HG02759 (cell line): ENCODE results near the gene PEPD.

Experiments used
- ATAC-seq: cut with Tn5 transposase; IDR thresholded peaks from one replicate; pipeline ENCODE4 v1.9.1; 2021; ENCODE audit warnings: mild to moderate bottlenecking, moderate library complexity; ENCODE audit not compliant: unreplicated experiment

The PEPD gene

DNA sequence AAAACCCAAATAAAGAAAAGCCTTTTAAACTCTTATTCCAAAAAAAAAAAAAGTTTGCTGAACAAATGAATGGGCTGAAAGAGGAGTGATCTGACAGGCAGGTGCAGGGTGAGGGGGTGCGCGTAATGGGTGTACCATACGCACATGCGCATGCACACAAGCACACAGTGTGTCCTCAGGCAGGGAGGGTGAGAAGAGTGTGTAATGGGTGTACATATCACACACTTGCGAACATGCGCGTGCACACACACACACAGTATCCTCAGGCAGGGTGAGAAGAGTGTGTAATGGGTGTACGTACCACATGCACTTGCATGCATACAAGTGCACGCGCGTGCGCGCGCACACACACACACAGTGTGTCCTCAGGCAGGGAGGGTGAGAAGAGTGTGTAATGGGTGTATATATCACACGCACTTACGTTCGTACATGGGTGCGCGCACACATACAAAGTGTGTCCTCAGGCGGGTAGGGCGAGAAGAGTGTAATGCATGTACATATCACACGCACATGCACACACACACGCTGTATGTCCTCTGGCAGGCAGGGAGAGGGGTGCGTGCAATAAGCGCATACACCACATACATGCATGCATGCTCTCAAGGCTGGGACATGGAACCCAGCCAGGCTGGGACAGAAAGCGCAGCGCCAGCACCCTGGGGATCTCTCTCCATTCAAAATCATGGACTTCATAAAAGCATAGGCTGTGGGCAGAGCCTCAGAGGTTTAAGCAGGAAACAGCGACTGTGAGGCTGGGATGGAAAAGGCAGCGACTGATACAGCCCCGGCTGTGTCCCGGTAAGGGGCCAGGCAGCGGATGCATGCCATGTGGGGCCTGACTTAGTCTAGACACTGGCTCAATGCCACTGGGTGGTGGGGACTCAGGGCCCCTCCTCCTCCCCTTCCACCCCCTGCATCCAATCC, 77.7 kb downstream of the PEPD start:
- no peak for ATAC-seq

DNA sequence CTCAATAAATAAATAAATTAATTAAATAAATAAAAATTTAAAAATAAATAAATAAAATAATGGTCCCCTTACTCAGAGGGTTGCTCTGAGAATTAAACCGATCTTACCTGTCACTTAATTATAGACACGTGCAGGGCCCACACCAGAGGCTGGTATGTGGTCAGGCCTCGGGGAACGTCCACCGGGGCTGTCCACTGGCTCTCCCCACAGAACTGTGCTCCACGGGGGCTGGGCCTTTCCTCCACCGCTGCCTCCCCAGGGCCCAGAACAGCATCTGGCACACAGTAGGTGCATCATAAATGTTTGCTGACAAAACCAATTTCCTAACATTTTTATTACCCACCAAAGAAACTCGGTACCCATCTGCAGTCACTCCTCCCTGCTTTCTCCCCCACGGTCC, 78.9 kb downstream of the PEPD start:
- ATAC-seq: no peak

DNA sequence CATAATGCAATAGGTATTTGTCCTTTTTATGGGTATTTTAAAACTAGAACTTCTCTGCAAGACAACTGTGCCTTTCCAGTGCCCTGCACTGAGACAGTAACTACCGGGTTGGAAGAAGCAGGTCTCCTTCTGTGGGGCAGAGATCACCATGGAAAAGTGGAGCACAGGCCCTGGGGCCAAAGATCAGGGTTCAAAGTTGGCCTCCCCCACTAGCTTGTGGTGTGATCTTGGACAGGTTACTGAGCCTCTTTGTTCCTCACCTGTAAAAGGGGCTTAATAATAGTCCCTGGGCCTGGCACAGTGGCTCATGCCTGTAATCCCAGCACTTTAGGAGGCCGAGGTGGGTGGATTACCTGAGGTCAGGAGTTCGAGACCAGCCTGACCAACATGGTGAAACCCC, 79.8 kb downstream of the PEPD start:
- no peak for ATAC-seq

DNA sequence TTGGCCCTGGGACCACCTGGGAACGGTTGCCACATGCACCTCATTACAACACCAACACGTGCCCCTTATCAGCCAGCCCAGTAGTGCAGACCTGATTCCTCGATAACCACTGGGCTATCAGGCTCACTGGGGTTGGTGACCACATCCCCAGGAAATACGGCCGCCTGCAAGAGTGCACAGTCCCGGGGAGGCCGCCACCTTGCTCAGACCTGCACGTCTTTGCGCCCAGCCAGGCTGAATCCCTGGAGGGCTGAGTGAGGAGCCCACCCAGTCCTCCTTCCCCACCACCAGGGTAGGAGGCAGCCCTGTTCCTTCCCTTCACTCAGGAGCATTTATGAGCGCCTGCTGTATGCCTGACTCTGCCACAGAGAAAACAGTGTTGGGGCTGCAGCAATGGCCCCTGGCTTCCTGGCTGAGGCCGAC, 80.3 kb downstream of the PEPD start:
- ATAC-seq: no peak

DNA sequence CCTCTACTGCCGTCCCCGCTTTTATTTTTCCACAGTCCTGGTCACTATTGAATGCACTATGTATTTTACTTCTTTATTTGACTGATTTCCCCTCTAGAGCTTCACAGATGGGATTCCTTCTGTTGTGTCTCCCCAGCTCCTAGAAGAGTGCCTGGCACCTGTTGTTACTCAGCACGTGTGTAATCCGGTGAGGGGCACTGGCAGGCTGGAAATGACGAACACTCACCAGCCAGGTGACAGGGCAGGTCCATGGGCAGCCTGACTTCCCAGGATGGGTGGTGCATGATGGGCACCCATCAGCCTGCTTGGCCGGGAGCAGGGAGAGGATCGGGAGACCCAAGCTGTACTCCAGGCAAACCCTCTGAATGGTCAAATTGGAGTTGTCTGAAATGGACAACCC, 80.9 kb downstream of the PEPD start:
- no peak for ATAC-seq

DNA sequence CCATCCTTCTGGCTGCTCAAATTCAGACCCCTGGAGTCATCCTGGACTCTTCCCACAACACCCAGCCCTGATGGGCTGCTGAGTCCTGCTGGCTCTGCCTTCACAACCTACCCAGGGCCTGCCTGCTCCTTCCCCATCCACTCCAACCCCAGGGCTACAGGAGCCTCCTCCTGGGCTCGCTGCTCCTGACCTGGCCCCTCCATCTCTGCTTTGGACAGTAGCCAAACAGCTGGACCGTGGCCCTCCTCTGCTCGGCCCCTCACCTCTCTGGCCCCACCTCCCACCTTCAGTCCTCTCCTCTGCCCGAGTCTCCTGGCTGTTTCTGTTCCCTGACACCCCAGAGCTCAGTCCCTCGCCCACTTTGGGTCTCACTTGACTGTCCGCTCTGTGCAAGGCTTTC, 81.3 kb downstream of the PEPD start:
- ATAC-seq: no peak

DNA sequence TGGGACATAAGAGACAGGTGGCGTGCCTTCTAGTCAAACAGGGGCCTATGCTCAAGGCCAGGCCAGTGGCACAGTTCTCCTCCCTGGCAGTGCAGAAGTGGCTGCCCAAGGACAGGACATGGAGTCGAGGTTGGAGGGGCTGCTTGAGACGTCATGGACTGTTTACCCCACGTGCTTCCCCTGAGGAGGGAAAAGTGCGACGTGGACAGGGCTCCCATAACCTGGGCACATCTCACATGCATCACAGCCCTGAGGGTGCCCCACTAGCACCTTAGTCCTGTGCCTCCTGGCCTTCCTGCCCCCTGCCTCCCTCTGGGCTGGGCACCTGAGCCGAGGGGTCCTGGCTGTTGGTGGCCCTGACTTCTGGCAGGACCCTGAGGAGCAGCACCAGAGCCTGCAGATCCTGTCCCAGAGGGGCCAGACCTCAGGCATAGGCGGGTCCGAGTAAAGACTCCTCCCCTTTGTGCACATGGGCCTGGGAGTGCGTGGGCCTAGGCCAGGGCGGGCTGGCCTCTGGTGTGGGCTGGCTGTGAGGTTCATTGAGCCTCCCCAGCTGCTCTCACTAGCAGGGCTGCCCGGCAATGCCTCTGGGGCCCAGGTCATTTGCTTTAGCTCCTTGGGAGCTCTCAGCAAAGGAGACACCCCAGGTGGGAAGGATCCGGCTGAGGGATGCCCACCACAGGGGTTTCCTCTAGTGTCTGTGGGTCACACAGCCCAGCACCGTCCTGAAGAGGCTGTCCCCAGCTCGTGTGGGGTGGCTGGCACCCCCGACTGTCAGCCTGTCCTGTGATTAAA, 82.4 kb downstream of the PEPD start:
- ATAC-seq: no peak

DNA sequence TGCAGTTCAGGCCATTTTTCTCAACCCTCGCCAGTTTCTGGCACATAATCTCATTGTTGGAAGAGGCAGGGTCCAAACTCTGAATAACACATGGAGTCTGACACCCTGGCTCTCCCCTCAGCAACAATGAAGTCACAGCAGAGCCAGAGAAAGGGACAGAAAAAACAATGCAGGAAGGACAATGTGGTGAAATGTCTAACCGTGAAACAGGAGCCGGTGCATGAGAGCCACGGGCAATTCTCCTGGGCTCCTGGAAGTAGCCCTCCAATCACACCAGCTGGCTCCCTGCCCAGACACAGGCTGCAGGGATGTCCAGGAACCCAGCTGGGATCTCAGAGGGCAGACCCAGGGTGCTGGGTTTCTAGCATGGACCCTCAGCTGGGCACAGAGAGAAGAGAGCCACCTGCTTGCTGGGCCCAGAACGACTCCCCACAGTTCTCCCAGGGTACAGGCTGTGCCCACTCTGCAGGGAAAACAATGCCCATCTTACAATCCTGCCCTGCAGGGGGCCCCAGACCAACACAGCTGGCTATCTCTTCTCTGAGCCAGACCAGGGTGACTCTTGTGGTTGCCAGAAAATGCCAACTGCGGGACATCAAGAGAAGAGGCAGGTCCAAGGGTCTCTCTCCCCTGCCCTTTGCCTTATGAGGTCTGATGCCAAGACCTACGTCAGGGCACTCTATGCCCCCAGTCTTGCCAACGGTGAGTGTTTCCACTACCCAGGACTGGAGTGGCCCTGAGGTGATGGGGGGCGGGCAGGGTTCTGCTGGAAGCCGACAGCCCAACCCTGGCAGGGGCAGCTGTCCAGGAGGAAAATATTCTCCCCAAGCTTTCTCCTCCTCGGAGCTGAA, 83.5 kb downstream of the PEPD start:
- no peak for ATAC-seq

DNA sequence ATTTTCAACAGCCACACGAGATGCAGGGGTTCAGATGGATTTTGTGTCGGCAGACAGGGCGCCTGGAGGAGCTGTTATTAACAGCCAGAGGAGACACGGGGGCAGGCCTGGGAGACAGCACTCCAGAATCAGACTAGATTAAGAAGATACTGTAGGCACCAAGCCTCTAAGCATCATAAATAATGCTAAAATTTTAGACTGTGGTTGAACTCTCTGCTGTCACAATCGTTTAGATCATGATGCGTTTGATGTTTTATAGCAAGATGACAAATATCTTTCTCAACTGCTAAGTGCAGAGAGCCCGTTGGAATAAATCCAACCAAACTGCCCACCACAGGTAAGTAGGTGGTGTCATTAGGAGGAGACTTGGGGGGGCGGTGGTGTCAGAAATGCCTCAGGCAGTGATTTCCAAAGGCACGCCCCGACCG, 84.2 kb downstream of the PEPD start:
- no peak for ATAC-seq

DNA sequence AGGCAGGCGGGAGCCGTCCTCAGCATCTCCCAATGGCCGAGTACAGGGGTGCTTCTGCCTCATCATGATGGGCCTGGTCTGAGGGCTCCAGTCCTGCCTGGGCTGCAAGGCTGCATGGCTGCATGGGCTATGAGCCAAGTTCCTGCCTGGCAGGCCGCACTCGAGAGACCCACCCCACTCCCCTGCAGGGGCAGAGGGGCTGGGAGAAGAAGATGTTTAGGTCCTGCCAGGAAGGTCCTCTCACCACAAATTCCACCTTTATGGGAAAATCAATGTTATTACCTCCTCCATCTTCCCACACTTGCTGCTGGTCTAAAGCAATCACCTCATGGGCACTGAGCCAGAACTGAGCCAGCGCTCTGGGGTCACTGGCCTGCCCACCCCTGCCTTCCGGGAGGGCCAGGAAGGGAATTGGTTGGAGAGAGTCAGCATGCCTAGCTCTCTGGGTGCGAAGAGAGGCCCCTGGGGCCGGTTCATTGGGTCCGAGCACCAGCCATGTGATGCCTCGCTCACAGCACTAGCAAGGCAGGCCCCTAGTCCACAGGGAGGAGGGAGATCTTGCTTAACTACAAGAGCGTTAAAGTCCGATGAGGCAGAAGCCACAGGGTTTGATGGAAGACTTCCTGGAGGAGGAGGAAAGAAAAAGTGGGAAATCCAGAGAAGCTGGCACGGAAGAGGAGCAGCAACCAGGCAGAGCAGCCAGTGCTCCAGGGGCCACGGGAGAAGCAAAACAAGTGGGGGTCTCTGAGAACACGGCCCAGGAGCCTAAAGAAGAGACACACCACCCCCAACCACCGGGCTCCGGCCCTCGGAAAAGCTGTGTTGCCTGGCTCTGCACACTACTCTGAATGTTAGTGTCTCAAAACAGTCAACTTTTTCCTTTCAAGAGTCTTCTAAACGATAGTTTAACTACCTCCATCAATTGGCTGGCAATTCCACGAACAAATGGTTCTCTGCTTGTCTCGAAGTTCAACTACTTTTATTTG, 84.9 kb downstream of the PEPD start:
- no peak for ATAC-seq

DNA sequence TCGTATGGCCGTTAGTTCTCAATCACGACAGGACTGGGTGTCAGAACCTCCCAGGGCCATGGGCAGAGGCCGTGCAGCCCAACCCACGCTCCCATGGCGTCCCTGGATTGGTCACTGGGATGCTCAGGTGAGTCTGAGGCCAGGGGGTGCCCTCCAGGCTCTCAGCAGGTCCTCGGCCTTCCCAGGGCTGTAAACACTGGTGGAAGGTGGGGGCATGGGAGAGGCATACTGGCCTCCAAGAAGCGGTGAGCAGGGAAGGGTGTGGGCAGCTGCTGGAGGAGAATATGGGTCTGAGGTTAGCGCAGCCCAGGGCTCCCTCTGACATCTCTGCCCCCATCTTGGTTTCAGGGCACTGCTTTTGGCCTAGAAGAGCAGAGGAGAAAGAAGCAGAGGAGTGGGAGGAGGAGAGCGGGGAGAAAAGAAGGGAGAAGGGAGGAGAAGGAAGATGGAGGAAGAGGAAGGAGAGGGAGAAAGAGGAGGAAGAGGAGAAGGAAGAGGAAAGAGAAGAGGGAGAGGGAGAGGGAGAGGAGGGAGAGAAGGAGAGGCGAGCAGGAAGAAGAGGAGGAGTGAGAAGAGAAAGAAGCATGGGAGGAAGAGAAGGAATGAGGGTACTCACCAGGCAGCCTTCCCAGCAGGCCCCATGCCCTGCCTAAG, 85.8 kb downstream of the PEPD start:
- ATAC-seq: no peak

DNA sequence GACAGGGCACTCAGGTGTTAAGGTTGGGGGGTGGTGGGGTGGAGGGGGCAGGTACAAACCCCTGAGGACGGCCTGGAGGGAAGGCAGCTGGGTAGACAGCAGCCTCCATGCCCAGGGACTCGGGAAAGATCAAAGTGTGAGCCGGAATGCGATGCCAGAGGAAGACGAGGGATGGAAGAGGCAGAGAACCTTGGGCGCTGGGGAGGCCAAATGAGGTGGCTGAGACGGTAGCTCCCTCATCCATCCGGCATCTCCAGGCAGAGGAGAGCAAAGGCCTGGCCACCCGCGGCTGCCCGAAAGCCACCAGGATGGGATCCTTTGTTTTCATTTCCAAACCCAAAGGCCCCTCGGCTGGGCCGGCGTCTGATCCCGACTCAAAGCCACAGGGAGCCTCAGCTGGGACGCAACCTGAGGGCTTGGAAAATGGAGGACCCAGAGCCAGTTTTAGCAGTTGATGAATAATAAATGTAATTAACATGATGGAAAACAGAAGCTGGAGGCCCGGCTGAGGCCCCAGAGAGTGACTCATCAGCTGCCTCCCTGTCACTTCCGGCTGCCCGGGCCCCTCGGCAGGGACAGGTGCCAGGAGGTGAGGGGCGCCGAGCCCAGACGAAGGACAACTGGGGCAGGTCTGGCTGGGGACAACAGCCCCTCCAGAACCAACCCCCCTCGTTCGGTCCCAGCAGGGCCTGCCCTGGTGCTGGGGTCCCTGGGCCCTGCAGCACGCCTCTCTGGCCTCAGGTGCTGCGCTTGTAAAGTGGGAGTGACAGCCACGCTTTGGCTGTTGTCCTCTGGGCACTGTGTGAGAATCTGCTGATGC, 86.5 kb downstream of the PEPD start:
- ATAC-seq: no peak

DNA sequence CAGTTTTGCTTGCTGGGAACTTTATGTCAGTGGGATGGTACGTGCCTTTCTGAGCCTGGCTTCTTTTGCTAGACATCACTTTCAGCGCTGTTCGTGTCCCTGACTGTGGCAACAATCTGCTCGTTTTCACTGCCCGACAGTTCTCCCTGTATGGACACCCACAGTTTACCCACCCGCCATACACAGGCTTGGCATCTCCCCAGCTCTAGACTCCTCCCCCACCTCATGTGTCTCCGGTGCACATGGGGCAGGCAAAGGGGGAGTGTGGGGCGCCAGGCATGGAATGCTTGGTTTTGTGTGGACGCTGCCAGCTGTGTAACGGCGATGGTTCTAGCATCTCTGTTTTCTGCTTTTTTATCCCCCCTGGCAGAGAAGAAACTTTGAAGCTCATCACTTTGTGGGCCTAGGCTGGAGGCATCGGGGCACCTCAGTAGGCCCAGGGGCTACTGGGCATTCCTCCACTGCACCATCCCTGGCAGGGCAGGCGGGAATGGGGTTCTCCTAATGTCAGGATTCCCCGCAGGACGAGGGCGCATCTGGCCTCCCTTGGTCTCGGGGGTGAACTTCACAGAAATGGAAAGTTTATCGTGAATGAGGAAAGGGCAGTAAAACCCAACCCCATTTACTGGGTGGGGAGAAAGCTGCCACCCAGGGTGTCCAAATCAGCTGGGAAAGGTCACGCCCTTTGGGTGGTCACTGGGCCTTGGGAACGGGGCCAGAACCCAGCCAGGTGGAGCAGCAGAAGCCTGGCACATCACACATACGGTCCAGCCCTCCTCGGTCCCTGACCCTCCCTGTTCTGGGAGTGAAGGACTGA, 87.3 kb downstream of the PEPD start:
- no peak for ATAC-seq

DNA sequence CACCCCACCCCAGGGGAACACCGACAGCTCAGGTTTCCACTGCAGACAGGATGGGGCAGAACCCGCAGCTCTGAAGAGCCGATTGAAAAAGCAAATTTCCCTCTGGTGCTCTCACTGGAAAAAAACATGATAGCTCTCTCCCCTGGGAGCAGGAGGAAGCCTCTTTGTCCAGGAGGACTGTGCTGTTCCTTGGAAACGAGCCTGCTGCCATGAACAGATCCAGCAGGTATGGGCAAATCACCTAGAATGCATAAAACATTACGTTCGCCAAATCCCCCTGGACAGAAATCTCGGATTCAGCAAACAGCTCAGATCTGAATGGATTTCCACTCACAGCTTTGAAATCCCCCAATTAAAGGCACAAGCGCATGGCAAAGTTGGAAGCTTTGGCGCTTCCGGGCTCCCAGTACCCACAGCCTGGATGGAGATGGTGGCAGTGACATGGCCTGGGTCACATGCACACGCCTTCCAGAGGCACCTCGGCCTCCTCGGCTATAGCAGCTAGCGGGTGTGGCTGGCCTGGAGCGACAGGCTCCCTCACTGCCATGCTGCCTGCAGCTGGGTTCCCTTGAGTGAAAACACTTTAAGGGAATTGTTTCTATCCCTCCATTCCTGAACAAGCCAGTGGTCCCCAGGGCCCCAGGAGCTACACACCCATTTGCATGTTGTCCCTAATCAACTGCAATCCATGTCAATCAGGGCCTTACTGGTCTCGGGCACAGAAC, 89.0 kb downstream of the PEPD start:
- ATAC-seq: no peak

DNA sequence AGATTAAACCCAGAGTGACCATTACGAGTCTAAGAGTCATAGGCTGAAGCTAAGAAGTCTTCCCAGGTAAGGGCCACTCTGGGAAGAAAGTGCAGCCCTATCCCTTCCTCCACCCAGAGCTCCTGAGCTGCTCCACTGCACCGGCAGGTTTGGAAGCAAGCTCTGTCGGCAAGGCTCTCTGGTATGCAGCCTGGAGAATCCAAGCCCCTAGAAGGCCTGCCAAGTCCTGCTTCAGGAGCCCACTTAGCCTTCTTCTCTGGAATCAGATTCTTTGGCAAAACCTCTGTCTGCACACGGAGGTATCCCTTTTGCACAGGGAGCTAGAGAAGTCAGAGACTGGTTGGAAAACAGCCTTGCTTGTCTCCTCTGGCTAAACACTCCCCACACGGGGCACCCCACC, 89.6 kb downstream of the PEPD start:
- ATAC-seq: no peak

DNA sequence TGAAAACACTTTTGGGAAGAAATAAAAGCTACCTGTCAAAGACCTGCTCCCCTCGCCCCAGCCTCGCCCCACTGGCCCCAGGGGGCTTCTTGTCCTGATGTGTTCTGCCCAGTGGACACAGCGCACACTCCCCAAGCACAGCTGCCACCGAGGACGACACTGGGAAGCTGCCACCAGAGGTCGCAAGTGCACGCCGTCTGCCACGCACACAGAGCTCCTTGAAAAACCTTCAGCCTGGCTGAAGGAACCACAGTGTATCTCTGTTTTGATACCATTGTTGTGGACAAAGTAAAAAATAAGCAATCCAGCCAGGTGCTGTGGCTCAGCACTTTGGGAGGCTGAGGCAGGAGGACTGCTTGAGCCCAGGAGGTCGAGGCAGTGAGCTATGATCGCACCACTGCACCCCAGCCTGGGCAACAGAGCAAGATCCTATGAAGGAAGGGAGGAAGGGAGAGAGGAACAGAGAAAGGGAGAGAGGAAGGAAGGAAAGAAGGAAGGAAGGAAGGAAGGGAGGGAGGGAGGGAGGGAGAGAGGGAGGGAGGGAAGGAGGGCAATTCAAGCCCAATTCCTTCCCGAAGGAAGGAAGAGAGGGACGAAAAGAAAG, 90.8 kb downstream of the PEPD start:
- no peak for ATAC-seq
